ENCODE measurements around the gene C14orf180. TPM values are rescaled to one million over a fixed set of nuclear protein-coding genes. Genes with fewer than 3 reads are reported as not detected.

Gene C14orf180
- total RNA-seq, 3 donors from 2014 or later (not counting 1 experiment from before 2014, with no cell fraction given) = not detected

GRCh38 chr14:104633276-104634137 lies 53.9 kb downstream of the C14orf180 start:
- peaks cover 6% of the 10 kb centered on the region for H3K9me3 ChIP-seq (ENCODE audit: control insufficient read depth, insufficient read depth, low read length)
- H3K27me3 ChIP-seq (ENCODE audit: control insufficient read depth, insufficient read depth, low read length) = no peaks in the 10 kb centered on the region
- no peaks in the 10 kb centered on the region for H3K4me1 Mint-ChIP-seq
- ATAC-seq (no peak), DNase-seq (no peak)
- H3K9me3 Mint-ChIP-seq = peaks cover 0 to 3% of the 10 kb centered on the region in 2 donors
- no peaks in the 10 kb centered on the region for H3K36me3 ChIP-seq (ENCODE audit: control insufficient read depth, insufficient read depth, low read length)
- H3K4me3 ChIP-seq (ENCODE audit: low read length) = no peak overlapping the region
- H3K4me3 Mint-ChIP-seq = no peak overlapping the region
- H3K27ac ChIP-seq (ENCODE audit: low read length) = no peak overlapping the region
- H3K27me3 Mint-ChIP-seq (ENCODE audit: low read depth in 2 of 2) = peaks cover 3 to 16% of the 10 kb centered on the region in 2 donors
- no peaks in the 10 kb centered on the region for H3K36me3 Mint-ChIP-seq
- TF ChIP-seq, protein P1, sequence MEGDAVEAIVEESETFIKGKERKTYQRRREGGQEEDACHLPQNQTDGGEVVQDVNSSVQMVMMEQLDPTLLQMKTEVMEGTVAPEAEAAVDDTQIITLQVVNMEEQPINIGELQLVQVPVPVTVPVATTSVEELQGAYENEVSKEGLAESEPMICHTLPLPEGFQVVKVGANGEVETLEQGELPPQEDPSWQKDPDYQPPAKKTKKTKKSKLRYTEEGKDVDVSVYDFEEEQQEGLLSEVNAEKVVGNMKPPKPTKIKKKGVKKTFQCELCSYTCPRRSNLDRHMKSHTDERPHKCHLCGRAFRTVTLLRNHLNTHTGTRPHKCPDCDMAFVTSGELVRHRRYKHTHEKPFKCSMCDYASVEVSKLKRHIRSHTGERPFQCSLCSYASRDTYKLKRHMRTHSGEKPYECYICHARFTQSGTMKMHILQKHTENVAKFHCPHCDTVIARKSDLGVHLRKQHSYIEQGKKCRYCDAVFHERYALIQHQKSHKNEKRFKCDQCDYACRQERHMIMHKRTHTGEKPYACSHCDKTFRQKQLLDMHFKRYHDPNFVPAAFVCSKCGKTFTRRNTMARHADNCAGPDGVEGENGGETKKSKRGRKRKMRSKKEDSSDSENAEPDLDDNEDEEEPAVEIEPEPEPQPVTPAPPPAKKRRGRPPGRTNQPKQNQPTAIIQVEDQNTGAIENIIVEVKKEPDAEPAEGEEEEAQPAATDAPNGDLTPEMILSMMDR (IDR thresholded peaks at IDR 0.05) = no peak
- no peak overlapping the region for H3K27ac Mint-ChIP-seq
- 81% methylated on average over 24 of the region's 24 CpGs for WGBS (ENCODE audit: insufficient coverage)
- intact Hi-C loops (cut with micrococcal nuclease) = no loop called here
- H3K4me1 ChIP-seq (ENCODE audit: control insufficient read depth, insufficient read depth, low read length) = no peaks in the 10 kb centered on the region

DNA sequence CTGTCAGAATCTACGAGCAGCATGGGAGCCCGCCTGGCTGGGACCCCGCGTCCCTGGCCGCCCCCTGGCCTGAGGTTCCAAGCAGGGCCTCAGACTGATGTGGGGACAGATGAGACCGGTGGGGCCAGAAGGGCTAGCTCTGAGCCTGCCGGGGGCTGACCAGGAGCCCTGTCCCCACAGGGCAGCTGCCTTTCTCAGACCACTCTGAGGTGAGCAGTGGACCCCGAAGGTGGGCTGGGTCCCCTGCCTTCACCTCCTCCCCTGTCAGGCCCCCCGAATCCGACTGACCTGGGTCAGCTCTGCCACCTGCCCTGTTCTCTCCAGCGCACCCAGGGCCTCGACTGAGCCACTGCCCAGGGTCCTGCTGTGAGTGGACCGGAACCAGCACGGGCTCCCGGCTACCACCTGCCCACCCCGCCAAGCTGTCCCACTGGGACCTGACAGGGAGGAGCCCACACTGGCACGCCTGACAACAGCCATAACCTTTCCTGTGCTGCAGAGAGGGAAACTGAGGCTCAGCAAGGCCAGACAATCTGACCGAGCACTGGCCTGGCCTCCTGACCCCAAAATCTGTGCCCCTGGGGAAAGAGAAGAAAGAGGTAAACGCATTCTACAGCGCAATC lies 54.7 kb downstream of the C14orf180 start:
- no peak for DNase-seq
- no peaks in the 10 kb centered on the region for H3K4me1 Mint-ChIP-seq
- 88% methylated on average over 20 of the region's 20 CpGs for WGBS (ENCODE audit: insufficient coverage)

DNA sequence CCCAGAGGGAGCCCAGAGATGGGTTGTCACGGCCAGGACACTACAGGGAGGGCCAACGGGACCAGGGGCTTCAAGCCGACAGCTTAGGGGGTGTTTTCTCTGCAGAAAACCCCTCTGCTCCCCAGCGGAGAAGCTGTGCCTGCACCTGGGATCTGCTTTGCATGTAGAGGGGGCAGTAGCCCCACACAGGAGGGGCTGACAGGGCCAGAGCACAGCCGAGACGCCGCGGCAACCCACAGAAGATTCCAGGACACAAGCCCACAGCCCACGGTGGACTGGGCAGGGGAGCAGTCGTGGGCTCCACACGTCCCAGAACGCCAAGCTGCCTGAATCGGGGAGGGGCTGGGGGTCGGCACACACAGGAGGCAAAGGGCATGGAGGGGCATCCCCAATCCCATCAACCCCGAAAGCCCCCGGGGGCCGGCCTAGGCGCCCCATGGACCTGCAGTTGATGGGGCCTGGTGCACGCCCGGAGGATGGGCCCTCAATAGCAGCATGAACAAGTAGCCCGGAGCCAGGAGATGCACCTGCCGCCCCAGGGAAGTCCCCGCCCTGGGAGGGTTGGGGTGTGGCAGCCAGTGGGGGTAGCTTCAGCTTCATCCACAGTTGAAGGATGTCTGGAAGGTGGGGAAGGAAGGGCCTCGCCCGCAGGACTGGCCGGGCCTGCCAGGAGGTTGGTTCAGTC lies 55.5 kb downstream of the C14orf180 start:
- Mint-ChIP-seq H3K27me3 (ENCODE audit: low read depth in 2 of 2) (peaks cover 5 to 17% of the 10 kb centered on the region in 2 donors), H3K4me1 (no peaks in the 10 kb centered on the region), H3K27ac (no peak overlapping the region), H3K36me3 (no peaks in the 10 kb centered on the region), H3K4me3 (no peak overlapping the region), H3K9me3 (no peaks in the 10 kb centered on the region)
- WGBS (ENCODE audit: insufficient coverage) = 82% methylated on average over 26 of the region's 26 CpGs
- no peaks in the 10 kb centered on the region for H3K36me3 ChIP-seq (ENCODE audit: control insufficient read depth, insufficient read depth, low read length)
- no peaks in the 10 kb centered on the region for H3K27me3 ChIP-seq (ENCODE audit: control insufficient read depth, insufficient read depth, low read length)
- no peak overlapping the region for H3K4me3 ChIP-seq (ENCODE audit: low read length)
- DNase-seq (no peak), ATAC-seq (no peak)
- TF ChIP-seq, protein P1 (IDR thresholded peaks at IDR 0.05) = no peak
- intact Hi-C loops (cut with micrococcal nuclease) = no loop called here
- no peak overlapping the region for H3K27ac ChIP-seq (ENCODE audit: low read length)
- no peaks in the 10 kb centered on the region for H3K9me3 ChIP-seq (ENCODE audit: control insufficient read depth, insufficient read depth, low read length)
- peaks cover 2% of the 10 kb centered on the region for H3K4me1 ChIP-seq (ENCODE audit: control insufficient read depth, insufficient read depth, low read length)

More for the DNA sequence above, 54.7 kb downstream of the C14orf180 start:
- TF ChIP-seq, protein P1 (IDR thresholded peaks at IDR 0.05) = no peak
- H3K27me3 Mint-ChIP-seq (ENCODE audit: low read depth in 2 of 2) = peaks cover 3 to 21% of the 10 kb centered on the region in 2 donors
- H3K9me3 Mint-ChIP-seq = no peaks in the 10 kb centered on the region
- ATAC-seq = no peak
- intact Hi-C loops (cut with micrococcal nuclease) = no loop called here
- H3K4me3 ChIP-seq (ENCODE audit: low read length) = no peak overlapping the region
- H3K27me3 ChIP-seq (ENCODE audit: control insufficient read depth, insufficient read depth, low read length) = no peaks in the 10 kb centered on the region
- H3K36me3 ChIP-seq (ENCODE audit: control insufficient read depth, insufficient read depth, low read length) = no peaks in the 10 kb centered on the region
- H3K27ac ChIP-seq (ENCODE audit: low read length) = no peak overlapping the region
- H3K4me1 ChIP-seq (ENCODE audit: control insufficient read depth, insufficient read depth, low read length) = no peaks in the 10 kb centered on the region
- H3K36me3 Mint-ChIP-seq = no peaks in the 10 kb centered on the region
- no peak overlapping the region for H3K27ac Mint-ChIP-seq
- peaks cover 3% of the 10 kb centered on the region for H3K9me3 ChIP-seq (ENCODE audit: control insufficient read depth, insufficient read depth, low read length)
- no peak overlapping the region for H3K4me3 Mint-ChIP-seq
